DND-41 (cell line): ENCODE measurements around the gene IL4R.

Experiments
- ATAC-seq: fragments of 200-7000 bp; cut with Tn5 transposase; 3 replicates; pipeline ENCODE4 v1.9.1; 2021; ENCODE audit warnings: low read depth; ENCODE audit not compliant: insufficient read depth
- DNase-seq: peaks from one replicate; pipeline ENCODE4 v3.0.0-alpha.2; 2020
- H2AFZ ChIP-seq: 2 replicates; pipeline ENCODE4 v1.6.0; 2012; ENCODE audit warnings: low read depth, low read length
- H3K27ac ChIP-seq: 2 replicates; pipeline ENCODE4 v1.5.1; 2012; ENCODE audit warnings: low read length, inconsistent platforms
- H3K27me3 ChIP-seq: fragments of 200-600 bp; sonication (generic); 2 replicates; pipeline ENCODE4 v1.6.0; 2012; ENCODE audit warnings: low read length, mild to moderate bottlenecking, inconsistent platforms; ENCODE audit not compliant: insufficient read depth, poor library complexity
- H3K36me3 ChIP-seq: 2 replicates; pipeline ENCODE4 v1.5.1; 2012; ENCODE audit warnings: low read length, inconsistent platforms; ENCODE audit not compliant: insufficient read depth
- H3K4me1 ChIP-seq: 2 replicates; pipeline ENCODE4 v1.5.1; 2012; ENCODE audit warnings: mild to moderate bottlenecking, low read length; ENCODE audit not compliant: insufficient read depth
- H3K4me2 ChIP-seq: 2 replicates; pipeline ENCODE4 v1.6.0; 2012; ENCODE audit warnings: mild to moderate bottlenecking, moderate library complexity, low read length, inconsistent platforms; ENCODE audit not compliant: insufficient read depth
- H3K4me3 ChIP-seq, 2 experiments: fragments of 200-600 bp in 1 of 2; shearing (Covaris generic) in 1 of 2; 2 replicates each; pipeline ENCODE4 v1.5.1; 2012 to 2016; ENCODE audit warnings: inconsistent platforms in 2 of 2, low read length in 2 of 2, mild to moderate bottlenecking in 2 of 2, low read depth in 1 of 2, moderate library complexity in 1 of 2
- H3K79me2 ChIP-seq: 2 replicates; pipeline ENCODE4 v1.6.0; 2012; ENCODE audit warnings: low read length, inconsistent platforms; ENCODE audit not compliant: insufficient read depth
- H3K9ac ChIP-seq: 2 replicates; pipeline ENCODE4 v1.6.0; 2012; ENCODE audit warnings: low read depth, mild to moderate bottlenecking, inconsistent platforms, low read length, moderate library complexity
- H3K9me3 ChIP-seq: 2 replicates; pipeline ENCODE4 v1.5.1; 2012; ENCODE audit warnings: low read length, moderate library complexity, mild to moderate bottlenecking, inconsistent platforms; ENCODE audit not compliant: insufficient read depth, severe bottlenecking
- H4K20me1 ChIP-seq: 2 replicates; pipeline ENCODE4 v1.6.0; 2012; ENCODE audit warnings: low read length; ENCODE audit not compliant: insufficient read depth
- EZH2 ChIP-seq: IDR thresholded peaks from 3 replicates; pipeline ENCODE4 v1.6.1; 2012; ENCODE audit warnings: borderline replicate concordance, low read depth, mild to moderate bottlenecking, moderate library complexity, low read length, inconsistent platforms; ENCODE audit not compliant: severe bottlenecking
- TF ChIP-seq, protein P1 (sequence below): IDR thresholded peaks from 2 replicates; pipeline ENCODE4 v1.5.1; 2012; ENCODE audit warnings: borderline replicate concordance, low read length, moderate library complexity, mild to moderate bottlenecking; ENCODE audit not compliant: poor library complexity, severe bottlenecking; ENCODE audit errors: extremely low read depth

The IL4R gene

GRCh38 chr16:27334192-27334764 is 20.5 kb downstream of the IL4R start:
- H3K36me3 ChIP-seq, result peaks cover 45% of the 10 kb centered on the region
- H3K27ac ChIP-seq, result no peak overlapping the region; the same call in 1 of the 2 replicates
- no peaks in the 10 kb centered on the region for H3K27me3 ChIP-seq
- DNase-seq, result no peak
- H3K79me2 ChIP-seq, result peaks cover 41% of the 10 kb centered on the region
- H3K4me1 ChIP-seq, result no peaks in the 10 kb centered on the region
- no peak for ATAC-seq
- no peak overlapping the region for H2AFZ ChIP-seq
- H3K9ac ChIP-seq, result no peak overlapping the region
- TF ChIP-seq EZH2, result no peak
- TF ChIP-seq, protein P1, sequence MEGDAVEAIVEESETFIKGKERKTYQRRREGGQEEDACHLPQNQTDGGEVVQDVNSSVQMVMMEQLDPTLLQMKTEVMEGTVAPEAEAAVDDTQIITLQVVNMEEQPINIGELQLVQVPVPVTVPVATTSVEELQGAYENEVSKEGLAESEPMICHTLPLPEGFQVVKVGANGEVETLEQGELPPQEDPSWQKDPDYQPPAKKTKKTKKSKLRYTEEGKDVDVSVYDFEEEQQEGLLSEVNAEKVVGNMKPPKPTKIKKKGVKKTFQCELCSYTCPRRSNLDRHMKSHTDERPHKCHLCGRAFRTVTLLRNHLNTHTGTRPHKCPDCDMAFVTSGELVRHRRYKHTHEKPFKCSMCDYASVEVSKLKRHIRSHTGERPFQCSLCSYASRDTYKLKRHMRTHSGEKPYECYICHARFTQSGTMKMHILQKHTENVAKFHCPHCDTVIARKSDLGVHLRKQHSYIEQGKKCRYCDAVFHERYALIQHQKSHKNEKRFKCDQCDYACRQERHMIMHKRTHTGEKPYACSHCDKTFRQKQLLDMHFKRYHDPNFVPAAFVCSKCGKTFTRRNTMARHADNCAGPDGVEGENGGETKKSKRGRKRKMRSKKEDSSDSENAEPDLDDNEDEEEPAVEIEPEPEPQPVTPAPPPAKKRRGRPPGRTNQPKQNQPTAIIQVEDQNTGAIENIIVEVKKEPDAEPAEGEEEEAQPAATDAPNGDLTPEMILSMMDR, result no peak
- H3K4me2 ChIP-seq, result no peak overlapping the region
- no peaks in the 10 kb centered on the region for H3K9me3 ChIP-seq
- 0 out of 2 replicates have a peak, but pooled peaks cover 4% of the 10 kb centered on the region for H4K20me1 ChIP-seq
- no peak overlapping the region for H3K4me3 ChIP-seq

GRCh38 chr16:27334838-27335237 is 21.1 kb downstream of the IL4R start:
- H3K27ac ChIP-seq, result no peak overlapping the region
- H3K4me2 ChIP-seq, result no peak overlapping the region
- ATAC-seq, result no peak
- H3K27me3 ChIP-seq, result no peaks in the 10 kb centered on the region
- peaks cover 38% of the 10 kb centered on the region for H3K79me2 ChIP-seq
- no peak for DNase-seq
- no peak overlapping the region for H3K4me3 ChIP-seq
- H4K20me1 ChIP-seq, result 0 out of 2 replicates have a peak, but pooled peaks cover 4% of the 10 kb centered on the region
- H3K4me1 ChIP-seq, result no peaks in the 10 kb centered on the region
- H2AFZ ChIP-seq, result no peak overlapping the region
- no peak overlapping the region for H3K9ac ChIP-seq
- peaks cover 49% of the 10 kb centered on the region for H3K36me3 ChIP-seq
- no peaks in the 10 kb centered on the region for H3K9me3 ChIP-seq
- TF ChIP-seq, protein P1, result no peak
- no peak for TF ChIP-seq EZH2

GRCh38 chr16:27335349-27336053 is 21.7 kb downstream of the IL4R start:
- H3K9ac ChIP-seq, result no peak overlapping the region
- TF ChIP-seq, protein P1, result no peak
- no peak for TF ChIP-seq EZH2
- peaks cover 55% of the 10 kb centered on the region for H3K36me3 ChIP-seq
- no peak overlapping the region for H2AFZ ChIP-seq
- 0 out of 2 replicates have a peak, but pooled peaks cover 4% of the 10 kb centered on the region for H4K20me1 ChIP-seq
- H3K4me1 ChIP-seq, result no peaks in the 10 kb centered on the region
- no peaks in the 10 kb centered on the region for H3K27me3 ChIP-seq
- H3K9me3 ChIP-seq, result no peaks in the 10 kb centered on the region
- H3K4me2 ChIP-seq, result no peak overlapping the region
- no peak overlapping the region for H3K27ac ChIP-seq
- no peak for ATAC-seq
- DNase-seq, result no peak
- H3K4me3 ChIP-seq, result no peak overlapping the region
- peaks cover 38% of the 10 kb centered on the region for H3K79me2 ChIP-seq
